Astrocyte of the spinal cord (primary cell): Measurements from ENCODE around the gene TNIP1.

Experiments
- DNase-seq: peaks from one replicate; pipeline ENCODE4 v3.0.0; 2011; ENCODE audit warnings: low read depth, low spot score
- H3K4me3 ChIP-seq: 2 replicates; pipeline ENCODE4 v1.5.1; 2011; ENCODE audit warnings: low read depth, mild to moderate bottlenecking, low read length, moderate library complexity
- in situ Hi-C: cut with HindIII; loops from 2 replicates; pipeline ENCODE4 v1.10.0; 2017; ENCODE audit warnings: low sequenced_read_pairs
- TF ChIP-seq, protein P1 (sequence below): IDR thresholded peaks from 2 replicates; pipeline ENCODE4 v1.5.1; 2012; ENCODE audit warnings: low read depth, mild to moderate bottlenecking, low read length, inconsistent platforms

Gene TNIP1

DNA sequence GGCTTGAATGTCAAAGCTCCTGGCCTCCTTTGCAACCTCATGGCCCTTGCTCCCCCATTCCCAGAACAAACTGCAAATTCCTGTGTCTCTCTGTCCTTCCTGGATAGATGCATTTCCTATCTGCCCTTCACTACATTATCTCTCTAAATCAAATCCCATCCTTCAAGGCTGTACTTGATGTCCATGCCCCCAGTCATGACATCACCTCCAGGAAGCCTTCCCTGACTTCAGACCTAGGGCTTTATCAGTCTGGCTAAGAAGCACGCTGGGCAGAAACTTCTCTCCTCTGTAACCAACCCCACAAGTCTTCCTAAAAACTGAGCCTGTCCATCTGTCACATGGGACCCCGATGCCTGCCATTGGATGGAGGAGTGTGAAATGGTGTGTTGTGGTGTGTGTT lies 25.7 kb upstream of the TNIP1 start:
- no peak for DNase-seq
- TF ChIP-seq, protein P1, sequence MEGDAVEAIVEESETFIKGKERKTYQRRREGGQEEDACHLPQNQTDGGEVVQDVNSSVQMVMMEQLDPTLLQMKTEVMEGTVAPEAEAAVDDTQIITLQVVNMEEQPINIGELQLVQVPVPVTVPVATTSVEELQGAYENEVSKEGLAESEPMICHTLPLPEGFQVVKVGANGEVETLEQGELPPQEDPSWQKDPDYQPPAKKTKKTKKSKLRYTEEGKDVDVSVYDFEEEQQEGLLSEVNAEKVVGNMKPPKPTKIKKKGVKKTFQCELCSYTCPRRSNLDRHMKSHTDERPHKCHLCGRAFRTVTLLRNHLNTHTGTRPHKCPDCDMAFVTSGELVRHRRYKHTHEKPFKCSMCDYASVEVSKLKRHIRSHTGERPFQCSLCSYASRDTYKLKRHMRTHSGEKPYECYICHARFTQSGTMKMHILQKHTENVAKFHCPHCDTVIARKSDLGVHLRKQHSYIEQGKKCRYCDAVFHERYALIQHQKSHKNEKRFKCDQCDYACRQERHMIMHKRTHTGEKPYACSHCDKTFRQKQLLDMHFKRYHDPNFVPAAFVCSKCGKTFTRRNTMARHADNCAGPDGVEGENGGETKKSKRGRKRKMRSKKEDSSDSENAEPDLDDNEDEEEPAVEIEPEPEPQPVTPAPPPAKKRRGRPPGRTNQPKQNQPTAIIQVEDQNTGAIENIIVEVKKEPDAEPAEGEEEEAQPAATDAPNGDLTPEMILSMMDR, result no peak
- in situ Hi-C loops, result no loop called here
- no peak overlapping the region for H3K4me3 ChIP-seq

DNA sequence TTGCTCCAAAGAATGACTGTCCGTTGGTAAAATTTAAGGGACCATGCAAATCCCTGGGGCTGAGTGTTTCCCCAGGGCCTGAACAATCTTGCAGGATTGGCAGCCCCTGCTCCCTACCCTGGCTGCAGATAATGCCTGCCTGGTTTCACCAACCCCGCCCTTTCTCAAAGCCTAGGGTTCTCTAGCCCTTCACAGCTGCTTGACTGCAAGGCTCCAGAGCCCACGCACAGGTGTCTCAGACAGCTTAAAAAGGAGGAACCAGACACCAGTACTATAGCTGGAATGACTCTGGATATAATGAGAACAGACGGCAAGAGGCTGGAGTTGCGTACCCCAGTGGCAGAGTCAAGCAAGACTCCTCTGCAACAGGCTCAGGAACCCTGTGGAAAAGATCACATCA lies 25.2 kb upstream of the TNIP1 start:
- no peak for DNase-seq
- in situ Hi-C loops, result no loop called here
- H3K4me3 ChIP-seq, result no peak overlapping the region
- TF ChIP-seq, protein P1, result no peak

DNA sequence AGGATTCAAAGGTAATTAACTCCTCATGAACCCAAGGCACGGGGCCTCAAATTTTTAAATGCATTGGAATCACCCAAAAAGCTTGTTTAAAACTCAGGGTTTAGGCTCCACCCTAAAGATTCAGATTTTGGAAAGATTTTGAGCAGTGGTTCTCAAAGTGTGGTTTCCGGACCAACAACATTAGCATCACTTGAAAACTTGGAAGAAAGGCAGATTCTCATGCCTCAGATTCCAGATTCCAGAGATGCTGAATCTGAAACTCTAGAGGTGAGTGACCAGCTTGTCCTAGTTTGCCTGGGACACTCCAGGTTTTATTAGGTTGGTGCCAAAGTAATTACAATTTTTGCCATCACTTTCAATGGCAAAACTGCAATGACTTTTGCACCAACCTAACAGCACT lies 24.7 kb upstream of the TNIP1 start:
- in situ Hi-C loops, result no loop called here
- DNase-seq, result no peak
- H3K4me3 ChIP-seq, result no peak overlapping the region
- TF ChIP-seq, protein P1, result no peak

DNA sequence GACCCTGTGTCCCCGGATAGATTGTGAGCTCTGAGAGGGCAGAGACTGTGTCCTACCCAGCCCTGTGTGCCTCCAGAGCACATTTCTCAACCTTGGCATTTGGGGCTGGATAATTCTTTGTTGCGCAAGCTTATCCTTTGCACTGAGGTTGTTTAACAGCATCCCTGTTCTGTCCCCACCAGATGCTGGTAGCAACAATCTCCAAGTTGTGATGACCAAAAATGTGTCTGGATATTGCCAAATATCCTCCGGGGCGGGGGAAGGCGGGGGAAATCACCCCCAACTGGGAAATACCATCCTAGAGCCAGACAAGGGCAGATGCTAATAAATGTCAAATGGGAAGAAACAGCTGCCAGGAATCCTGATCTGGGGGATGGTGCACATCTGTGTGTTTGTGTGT lies 24.0 kb upstream of the TNIP1 start:
- TF ChIP-seq, protein P1, result no peak
- in situ Hi-C loops, result no loop called here
- H3K4me3 ChIP-seq, result no peak overlapping the region

DNA sequence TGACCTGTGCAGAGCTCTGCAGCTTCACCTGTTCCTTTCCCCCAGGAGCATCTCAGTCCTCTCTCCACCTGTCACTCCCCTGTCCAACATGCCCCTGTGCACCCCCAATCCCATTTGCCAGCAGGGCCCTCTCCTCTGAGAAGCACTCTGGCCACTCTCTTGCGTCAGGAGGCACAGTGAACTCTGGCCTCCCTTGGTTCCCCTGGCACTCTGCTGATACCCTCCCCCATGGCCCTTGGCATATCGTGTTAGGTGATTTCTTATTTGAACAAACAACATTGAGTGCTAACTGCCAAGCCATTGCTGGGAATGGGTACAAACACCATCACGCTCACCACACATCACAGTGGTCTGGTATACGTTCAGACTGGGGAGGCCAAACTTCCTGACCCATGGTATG lies 20.9 kb upstream of the TNIP1 start:
- no peak for DNase-seq
- TF ChIP-seq, protein P1, result no peak
- in situ Hi-C loops, result no loop called here
- H3K4me3 ChIP-seq, result no peak overlapping the region

More for the DNA sequence above, 24.0 kb upstream of the TNIP1 start:
- DNase-seq, result no peak

DNA sequence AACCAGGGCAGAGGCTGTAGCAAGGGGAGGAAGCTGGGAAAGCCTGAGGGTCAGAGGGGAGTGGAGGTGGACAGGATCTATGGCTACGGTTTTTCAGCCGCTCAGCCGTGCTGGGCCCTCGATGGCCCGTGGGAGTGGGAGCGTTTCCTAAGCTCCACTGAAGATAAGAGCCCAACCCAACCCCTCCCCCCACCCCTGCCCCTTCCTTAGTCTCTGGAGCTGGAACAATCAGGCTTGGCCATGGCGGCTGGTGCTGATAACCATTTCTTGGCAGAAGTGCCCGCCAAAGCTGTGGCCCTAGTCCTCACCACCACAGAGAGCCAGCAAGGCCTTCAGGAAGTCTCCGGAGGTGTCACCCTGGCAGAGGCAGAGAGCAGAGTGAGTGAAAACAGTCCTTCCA lies 20.3 kb upstream of the TNIP1 start:
- TF ChIP-seq, protein P1, result no peak
- DNase-seq, result no peak
- no peak overlapping the region for H3K4me3 ChIP-seq
- in situ Hi-C loops, result no loop called here

DNA sequence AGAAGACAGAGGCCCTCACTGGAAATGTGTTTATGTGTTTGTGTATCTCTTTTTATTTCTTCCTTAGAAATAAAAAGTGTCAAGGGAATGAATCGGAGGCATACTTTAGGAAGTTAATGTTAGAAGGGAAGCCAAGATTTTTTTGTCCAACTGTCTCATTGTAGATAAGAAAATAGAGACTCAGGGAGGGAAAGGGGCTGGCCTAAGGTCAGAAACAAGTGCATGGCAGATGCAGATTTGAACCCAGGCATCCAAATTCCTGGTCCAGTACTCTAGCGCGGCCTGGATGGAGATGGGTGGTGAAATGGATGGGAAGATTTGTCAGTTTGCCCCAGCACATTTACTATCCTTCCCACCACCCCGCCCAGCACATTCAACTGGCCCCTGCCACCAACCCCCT lies 19.8 kb upstream of the TNIP1 start:
- DNase-seq, result no peak
- TF ChIP-seq, protein P1, result no peak
- in situ Hi-C loops, result no loop called here
- no peak overlapping the region for H3K4me3 ChIP-seq
